Loucy (cell line): ENCODE measurements around the gene CLNS1A.

Experiments
- CTCF ChIP-seq: fragments of 200-600 bp; sonication (generic); conservative IDR thresholded peaks from 2 replicates; pipeline ENCODE4 v1.5.1; 2014; ENCODE audit warnings: mild to moderate bottlenecking, antibody characterized with exemption, low read length
- EZH2phosphoT487 ChIP-seq: fragments of 200-600 bp; IDR thresholded peaks from 2 replicates; pipeline ENCODE4 v1.6.1; 2018; ENCODE audit warnings: antibody characterized with exemption, mild to moderate bottlenecking, moderate library complexity, borderline replicate concordance

- TF ChIP-seq CTCF (no peak), EZH2phosphoT487 (no peak)
These were observed 43.7 kb downstream of the CLNS1A start for GRCh38 chr11:77593883-77594282.
